SH-SY5Y (cell line): Measurements from ENCODE around the gene BHLHA9.

Experiments used
- GATA2 ChIP-seq: IDR thresholded peaks from 2 replicates; pipeline ENCODE4 v1.6.1; 2011; ENCODE audit warnings: mild to moderate bottlenecking, low read depth, low read length
- GATA3 ChIP-seq: IDR thresholded peaks from 2 replicates; pipeline ENCODE4 v1.6.1; 2011; ENCODE audit warnings: low read depth, mild to moderate bottlenecking, low read length, moderate library complexity

The BHLHA9 gene

DNA sequence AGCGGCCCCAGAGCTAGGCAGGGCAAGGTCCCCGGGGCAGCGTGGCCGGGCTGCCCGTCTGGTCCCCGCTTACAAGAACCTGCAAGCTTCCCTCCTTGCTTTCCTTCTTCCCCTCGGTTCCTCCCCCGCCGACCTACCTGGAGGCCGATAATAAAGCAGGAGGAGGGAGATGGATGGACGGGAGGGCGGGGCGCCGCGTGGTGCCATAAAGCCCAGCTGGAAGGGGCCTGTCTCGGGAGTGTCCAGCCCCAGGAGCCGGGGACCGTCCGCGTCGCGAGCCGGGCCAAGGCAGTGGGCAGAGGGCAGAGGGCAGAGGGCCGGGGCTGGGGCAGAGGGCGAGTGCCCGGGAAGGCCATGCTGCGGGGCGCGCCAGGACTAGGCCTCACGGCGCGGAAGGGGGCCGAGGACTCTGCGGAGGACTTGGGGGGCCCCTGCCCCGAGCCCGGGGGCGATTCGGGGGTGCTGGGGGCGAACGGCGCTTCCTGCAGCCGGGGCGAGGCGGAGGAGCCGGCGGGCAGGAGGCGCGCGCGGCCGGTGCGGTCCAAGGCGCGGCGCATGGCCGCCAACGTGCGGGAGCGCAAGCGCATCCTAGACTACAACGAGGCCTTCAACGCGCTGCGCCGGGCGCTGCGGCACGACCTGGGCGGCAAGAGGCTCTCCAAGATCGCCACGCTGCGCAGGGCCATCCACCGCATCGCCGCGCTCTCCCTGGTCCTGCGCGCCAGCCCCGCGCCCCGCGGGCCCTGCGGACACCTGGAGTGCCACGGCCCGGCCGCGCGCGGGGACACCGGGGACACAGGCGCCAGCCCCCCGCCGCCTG lies at the start of gene BHLHA9:
TSS of gene BHLHA9 (plus strand) at position 235 of the 820 bp plus-strand sequence. CDS start at position 355, 120 bp downstream.
- TF ChIP-seq GATA3 (no peak), GATA2 (no peak)

DNA sequence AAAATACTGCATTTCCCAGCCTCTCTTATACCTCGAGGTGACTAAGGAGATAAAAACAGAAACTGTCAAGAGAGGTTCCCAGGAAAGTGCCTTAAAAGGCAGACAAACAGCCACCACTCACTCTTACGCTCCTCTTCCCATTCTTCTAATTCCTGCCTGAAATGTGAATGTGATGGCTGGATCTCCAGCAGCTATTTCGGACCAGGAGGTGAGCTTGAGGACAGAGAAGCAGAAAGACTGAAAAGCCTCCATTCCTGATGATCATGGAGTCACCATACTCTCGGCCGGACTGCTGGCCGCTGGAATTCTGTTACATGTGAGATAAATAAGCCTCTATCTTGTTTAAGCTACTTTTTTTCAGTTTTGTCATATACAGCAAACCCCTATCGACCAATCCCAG lies 49.0 kb upstream of the BHLHA9 start:
- TF ChIP-seq GATA2: no peak

DNA sequence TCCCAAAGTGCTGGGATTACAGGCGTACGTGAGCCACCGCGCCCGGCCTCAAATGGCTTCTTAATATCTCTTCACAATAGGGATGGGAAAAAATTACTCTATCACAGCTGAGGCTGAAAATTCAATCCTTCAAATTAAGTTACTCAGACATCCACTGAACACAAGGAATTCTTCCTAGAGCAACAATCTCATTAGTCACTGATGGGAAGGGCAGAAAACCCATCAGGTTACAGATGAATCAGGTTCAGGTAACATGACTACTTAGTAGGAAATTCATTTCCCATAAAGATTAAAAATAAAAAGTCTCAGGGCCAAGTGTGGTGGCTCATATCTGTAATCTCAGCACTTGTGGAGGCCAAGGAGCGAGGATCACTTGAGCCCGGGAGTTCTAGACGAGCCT lies 47.9 kb upstream of the BHLHA9 start:
- TF ChIP-seq GATA2: no peak
- no peak for TF ChIP-seq GATA3

DNA sequence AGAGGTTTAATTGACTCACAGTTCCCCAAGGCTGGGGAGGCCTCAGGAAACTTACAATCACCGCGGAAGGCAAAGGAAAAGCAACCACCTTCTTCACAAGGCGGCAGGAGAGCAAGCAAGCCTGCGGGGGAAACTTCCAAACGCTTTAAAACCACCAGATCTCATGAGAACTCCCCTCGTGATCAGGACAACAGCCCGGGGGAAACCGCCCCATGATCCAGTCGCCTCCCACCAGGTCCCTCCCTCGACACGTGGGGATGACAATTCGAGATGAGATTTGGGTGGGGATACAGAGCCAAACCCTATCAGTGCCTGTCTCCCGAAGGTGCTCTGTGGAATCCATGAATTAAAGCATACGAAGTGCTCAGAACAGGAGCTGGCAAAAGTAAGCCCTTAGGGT lies 46.6 kb upstream of the BHLHA9 start:
- TF ChIP-seq GATA3 (no peak), GATA2 (no peak)

DNA sequence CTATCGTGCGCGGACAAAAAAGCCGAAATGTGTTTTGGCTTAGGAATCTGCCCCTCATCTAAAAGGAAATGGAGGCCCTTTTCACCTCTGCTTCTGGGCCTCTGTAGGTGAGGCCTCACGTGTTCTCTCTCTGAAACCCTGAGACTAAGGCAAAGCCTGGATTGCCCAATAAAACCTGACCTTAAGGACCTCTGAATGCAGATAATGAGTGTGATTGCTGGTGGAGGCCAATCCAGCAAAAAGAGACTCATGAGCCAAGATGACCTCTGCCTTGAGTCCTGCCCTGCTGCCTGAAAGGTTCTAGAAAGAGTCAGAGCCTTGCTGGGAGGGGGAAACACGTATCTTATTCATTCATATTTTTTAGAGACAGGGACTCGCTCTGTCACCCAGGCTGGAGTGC lies 45.9 kb upstream of the BHLHA9 start:
- TF ChIP-seq GATA2 (no peak), GATA3 (no peak)

DNA sequence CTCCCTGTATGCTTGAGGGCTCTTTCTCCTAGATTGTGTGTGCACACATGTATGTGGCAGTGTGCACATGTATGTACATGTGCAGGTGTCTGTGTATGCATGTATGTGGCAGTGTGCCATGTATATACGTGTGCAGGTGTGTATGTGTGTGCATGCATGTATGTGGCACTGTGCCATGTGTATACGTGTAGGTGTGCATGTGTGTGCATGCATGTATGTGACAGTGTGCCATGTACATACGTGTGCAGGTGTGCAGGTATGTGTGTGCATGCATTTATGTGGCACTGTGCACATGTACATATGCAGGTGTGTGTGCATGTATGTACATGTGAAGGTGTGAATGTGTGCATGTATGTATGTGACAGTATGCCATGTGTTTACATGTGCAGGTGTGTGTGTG lies 43.9 kb upstream of the BHLHA9 start:
- TF ChIP-seq GATA3 (no peak), GATA2 (no peak)

DNA sequence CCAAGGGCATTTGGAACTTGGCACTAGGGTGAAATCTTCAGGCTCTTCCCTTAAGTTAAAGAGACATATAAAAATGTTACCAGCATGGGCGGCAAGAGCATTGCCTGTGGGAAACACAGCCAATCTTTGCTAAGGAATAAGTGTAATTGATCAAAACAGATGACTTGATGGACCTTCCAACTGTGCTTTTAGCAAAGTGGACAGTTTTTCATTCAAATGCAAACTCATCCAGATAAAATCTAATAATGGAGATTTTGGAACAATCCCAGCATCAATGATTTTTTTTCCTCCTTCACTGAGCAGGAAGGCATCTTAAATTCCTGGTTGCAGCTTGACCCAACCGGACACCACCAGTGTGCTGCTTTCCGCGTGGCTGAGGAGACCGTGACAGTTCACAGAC lies 42.9 kb upstream of the BHLHA9 start:
- TF ChIP-seq GATA3 (no peak), GATA2 (no peak)

DNA sequence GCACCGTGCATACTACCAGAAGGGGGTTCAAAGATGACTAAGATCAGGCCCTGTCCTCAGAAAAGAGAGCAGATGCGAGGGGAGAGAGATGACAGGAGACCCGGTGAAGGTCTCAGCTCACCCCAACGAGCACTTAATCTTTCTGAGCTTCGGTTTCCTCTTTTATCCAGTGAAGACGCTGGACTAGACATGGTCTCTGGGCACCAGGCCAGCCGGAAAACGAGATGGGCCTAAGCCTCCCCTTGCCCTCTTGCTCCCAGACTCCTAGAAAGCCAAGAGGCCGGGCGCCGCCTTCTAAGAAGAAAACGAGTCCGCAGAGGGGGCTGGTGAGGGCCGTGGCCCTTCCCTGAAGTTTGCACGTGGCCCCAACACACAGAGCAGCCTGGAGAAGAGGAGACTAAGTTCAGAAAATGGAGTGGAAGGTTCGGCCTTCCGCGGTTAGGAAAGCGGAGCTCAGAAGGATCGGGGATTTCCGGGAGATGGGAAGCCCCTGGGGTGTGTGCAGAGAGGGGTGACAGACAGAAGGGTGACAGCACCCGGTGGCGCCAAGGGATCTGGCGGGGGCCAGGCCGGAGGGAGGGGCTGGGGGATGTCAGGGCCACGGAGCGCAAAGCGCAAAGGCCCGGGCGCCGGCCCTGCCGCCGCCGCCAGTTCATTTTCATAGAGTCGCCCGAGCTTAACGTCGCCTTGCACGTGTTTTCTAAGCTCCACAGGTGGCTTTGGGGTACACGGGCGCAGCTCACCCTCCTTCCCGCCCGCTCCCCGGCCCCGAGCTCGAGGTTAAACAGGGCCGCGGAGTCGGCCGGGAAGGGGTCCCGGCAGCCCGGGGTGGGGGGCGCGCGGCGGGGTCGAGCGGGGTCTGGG lies 42.1 kb upstream of the BHLHA9 start:
- TF ChIP-seq GATA3: no peak
- TF ChIP-seq GATA2: no peak

DNA sequence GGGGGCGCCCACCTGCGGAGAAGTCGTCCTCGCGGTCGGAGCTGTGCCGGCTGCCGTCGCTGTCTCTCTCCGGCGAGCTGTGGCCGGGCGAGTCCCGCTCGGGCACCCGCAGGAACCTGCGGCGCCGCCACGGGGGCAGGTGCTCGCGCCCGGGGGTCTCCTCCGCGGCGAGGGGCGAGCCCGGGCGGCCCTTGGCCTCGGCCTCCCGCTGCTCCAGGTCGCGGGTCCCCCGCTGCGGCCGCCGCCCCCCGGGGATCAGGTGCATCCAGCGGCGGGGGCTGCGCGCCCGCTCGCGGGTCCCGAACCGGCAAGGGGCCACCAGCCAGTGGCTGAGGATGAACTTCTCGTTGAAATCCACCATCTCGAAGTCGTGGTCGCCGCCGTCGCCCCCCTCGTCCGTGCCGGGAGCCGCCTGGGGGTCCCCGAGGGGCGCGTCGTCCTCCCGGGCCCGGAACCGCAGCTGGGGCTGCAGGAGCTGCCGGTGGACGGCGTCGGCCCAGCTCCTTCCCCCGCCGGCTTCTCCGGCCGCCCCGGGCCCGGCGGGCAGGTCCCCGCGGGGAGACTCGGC lies 41.4 kb upstream of the BHLHA9 start:
- TF ChIP-seq GATA3 (no peak), GATA2 (no peak)

DNA sequence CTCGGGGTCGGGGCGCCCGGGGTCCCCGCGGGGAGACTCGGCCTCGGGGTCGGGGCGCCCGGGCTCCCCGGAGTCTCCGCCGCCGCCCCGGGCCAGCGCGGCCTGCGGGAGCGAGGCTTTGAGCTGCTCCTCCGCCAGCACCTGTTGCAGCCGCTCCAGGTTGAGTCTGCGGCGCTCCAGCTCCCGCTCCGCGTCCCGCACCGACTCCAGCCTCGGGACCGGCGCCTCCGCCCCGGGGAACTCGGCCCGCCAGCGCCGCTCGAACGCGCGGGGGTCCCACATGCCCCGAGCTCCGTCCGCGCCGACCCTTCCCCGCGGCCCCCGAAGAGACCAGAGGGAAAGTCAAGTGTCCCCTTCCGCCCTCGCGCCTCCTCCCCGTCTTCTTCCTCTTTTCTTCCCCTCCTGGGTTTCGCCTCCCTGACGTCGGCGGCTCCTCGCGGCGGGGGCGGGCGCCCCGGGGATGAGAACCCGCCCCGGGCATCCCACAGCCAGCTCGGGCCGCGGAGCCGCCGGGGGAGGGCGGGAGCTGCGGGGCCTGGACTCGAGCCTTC lies 40.8 kb upstream of the BHLHA9 start:
- TF ChIP-seq GATA2: no peak
- no peak for TF ChIP-seq GATA3

DNA sequence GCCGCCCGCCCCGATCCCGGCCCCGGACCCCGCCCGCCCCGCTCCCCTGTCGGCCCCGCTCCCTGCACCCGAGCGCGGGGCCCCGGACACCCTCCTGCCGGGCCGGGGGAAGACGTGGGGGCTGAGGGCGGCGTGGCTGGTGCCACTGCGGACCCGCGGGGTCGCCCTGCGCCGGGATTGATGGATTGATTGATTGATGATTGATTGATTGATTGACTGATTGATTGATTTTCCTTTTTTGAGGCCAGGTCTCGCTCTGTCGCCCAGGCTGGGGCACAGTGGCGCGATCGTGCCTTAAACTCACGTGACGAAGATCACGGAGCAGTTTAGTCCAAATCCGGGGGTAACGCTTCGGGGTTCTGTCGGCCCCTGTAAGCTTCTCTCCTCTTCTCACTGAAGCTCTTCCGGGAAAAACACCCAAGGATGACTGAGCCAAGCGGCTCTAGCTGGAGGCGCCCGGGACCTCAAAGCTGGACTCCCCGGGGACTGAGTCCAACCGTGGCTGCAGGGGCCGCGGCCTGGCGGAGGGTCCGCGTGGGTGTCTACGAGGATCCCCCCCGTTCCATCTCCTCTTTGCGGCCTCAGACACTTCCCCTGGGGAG lies 40.2 kb upstream of the BHLHA9 start:
- TF ChIP-seq GATA3 (no peak), GATA2 (no peak)

DNA sequence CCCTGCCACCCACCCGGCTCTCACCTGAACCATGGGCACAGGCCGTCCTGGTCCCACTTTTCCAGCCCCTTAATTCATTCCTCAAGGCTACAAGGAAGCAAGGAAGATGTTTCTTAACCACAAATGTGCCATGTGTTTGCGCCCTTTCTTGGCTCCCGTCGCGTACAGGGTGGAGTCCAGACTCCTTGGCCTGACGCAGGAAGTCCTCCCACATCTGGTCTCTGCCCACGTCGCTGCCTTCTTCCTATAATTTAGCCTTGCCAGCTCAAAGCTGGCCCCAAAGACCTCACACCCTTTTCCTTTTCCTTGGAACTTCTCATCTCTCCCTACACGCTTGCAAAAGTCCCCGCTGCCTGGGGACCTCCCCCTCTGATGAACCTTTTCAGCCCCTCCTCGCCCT lies 38.8 kb upstream of the BHLHA9 start:
- TF ChIP-seq GATA3 (no peak), GATA2 (no peak)

DNA sequence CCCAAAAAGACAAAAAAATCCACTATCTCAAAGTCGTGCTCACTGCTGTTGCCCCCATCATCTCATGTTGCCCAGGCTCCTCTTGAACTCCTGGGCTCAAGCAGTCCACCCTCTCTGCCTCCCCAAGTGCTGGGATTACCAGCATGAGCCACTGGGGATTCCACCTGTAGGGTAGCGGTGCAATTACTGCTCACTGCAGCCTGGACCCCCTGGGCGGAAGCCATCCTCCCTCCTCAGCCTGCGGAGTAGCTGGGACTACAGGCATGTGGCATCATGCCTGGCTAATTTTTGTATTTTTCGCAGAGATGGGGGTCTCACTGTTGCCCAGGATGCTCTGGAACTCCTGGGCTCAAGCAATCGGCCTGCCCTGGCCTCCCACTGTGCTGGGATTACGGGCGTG lies 37.9 kb upstream of the BHLHA9 start:
- TF ChIP-seq GATA3: no peak
- no peak for TF ChIP-seq GATA2

DNA sequence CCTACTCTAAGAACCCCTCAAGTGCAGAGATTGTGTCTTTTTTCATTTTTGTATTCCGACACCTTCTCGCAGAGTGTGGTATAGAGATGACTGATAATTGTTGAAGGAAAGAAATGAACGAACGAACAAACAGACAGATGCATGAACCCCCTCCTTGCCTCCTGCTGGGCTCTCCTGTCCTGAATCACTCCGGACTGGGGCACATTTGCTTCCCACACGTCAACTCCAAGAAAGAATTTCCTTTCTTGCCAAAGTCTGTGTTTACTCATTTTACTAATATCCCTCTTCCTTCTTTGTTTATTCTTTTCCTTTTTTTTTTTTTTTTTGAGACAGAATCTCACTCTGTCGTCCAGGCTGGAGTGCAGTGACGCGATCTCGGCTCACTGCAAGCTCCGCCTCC lies 37.5 kb upstream of the BHLHA9 start:
- TF ChIP-seq GATA2 (no peak), GATA3 (no peak)

DNA sequence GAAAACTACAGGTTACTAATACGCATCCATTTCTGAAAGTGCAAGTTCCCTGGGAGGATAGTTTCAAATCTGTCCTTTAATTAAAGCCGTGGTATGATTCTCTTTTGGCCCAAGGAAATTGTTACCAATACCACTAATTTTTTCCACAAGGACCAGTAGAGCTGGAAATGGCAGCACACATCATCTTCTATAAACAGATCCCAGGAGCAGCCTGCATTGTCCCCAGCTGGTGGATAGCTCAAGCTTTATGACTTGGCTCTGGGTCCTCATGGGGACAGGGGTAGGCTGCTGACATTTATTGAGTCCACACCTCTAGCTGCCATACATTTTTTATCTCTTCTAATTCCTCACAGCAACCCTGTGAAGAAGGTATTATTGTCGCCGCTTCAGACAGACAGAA lies 35.8 kb upstream of the BHLHA9 start:
- TF ChIP-seq GATA2: no peak
- no peak for TF ChIP-seq GATA3

DNA sequence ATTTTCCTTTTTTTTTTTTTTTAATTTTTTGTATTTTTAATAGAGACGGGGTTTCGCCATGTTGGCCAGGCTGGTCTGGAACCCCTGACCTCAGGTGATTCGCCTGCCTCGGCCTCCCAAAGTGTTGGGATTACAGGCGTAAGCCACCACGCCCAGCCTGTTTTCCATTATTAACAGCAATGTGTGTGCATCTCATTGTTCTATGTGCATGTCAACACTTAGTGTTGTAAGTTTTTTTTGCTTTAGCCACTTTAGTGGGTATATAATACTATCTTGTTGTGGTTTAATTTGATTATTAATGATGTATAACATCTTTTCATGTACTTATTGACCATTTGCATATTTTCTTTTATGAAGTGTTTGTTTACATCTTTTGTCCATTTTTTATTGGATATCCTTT lies 32.8 kb upstream of the BHLHA9 start:
- TF ChIP-seq GATA3 (no peak), GATA2 (no peak)
